ENCODE data around the gene FOXC2. TPM values are rescaled to one million over a fixed set of nuclear protein-coding genes. Genes with fewer than 3 reads are reported as not detected.

Gene FOXC2
- total RNA-seq, 2 experiments from 2014 or later, result not detected

DNA sequence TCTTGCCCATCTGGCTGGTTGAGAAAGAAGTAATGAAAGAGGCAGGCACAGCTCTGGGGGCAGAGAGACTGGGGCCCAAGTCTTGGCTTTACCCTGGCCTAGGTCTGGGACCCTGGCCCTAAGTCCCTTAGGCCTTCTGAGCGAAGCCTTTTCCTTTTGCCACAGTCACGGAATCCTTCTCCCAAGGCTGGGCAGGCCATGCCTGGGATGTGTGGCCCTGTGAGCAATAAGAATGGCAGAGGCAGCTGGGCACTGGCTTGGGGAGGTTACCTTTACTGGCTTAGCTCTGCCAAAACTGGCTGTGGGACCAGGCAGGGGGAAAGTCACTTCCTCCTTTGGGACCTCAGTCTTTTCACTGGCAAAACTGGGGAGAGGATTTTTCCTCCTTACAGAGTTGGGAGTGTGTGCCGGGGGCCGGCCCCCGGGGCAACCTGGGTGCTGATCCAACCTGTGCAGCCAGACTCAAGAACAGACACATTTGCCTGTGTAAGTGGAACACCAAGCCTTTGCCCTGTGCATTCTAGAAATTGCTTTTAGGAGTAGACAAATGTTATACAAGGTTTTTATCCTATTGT, 43.4 kb upstream of the FOXC2 start:
- TF ChIP-seq, protein P1, sequence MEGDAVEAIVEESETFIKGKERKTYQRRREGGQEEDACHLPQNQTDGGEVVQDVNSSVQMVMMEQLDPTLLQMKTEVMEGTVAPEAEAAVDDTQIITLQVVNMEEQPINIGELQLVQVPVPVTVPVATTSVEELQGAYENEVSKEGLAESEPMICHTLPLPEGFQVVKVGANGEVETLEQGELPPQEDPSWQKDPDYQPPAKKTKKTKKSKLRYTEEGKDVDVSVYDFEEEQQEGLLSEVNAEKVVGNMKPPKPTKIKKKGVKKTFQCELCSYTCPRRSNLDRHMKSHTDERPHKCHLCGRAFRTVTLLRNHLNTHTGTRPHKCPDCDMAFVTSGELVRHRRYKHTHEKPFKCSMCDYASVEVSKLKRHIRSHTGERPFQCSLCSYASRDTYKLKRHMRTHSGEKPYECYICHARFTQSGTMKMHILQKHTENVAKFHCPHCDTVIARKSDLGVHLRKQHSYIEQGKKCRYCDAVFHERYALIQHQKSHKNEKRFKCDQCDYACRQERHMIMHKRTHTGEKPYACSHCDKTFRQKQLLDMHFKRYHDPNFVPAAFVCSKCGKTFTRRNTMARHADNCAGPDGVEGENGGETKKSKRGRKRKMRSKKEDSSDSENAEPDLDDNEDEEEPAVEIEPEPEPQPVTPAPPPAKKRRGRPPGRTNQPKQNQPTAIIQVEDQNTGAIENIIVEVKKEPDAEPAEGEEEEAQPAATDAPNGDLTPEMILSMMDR (IDR thresholded peaks at IDR 0.05), result no peak
- Mint-ChIP-seq H3K9me3 (no peaks in the 10 kb centered on the region), H3K4me1 (ENCODE audit: low read depth) (no peaks in the 10 kb centered on the region), H3K27me3 (peaks cover 26% of the 10 kb centered on the region), H3K4me3 (no peak overlapping the region), H3K36me3 (ENCODE audit: low read depth) (no peaks in the 10 kb centered on the region), H3K27ac (no peak overlapping the region)
- POLR2A ChIA-PET, result no interaction called here
- no peak for ATAC-seq
- CTCF ChIA-PET, result no interaction called here
- no peak for DNase-seq
- intact Hi-C loops (cut with micrococcal nuclease), result no loop called here

DNA sequence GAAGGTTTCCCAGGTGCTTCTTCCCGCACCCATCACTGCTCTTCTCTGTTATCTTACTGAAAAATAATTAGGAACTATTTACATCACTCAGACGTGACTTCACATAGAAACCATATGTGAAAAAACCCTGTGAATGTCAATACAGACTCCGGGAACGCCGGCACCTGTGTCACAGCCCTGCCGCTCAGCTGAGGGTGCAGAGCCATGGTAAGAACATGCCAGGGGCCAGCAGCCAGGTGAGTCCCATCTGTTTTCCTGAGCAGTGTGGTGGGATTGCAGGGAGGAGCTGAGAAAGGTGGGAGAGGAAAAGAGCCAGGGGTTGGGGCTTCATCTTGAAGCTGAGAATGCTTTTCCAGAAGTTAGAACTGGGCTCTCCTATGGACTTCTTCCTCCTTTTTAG, 42.6 kb upstream of the FOXC2 start:
- Mint-ChIP-seq H3K4me3 (no peak overlapping the region), H3K27me3 (peaks cover 19% of the 10 kb centered on the region), H3K27ac (no peak overlapping the region), H3K4me1 (ENCODE audit: low read depth) (no peaks in the 10 kb centered on the region), H3K36me3 (ENCODE audit: low read depth) (peaks cover 2% of the 10 kb centered on the region), H3K9me3 (no peaks in the 10 kb centered on the region)
- ChIA-PET CTCF (no interaction called here), POLR2A (no interaction called here)
- TF ChIP-seq, protein P1 (IDR thresholded peaks at IDR 0.05), result no peak
- ATAC-seq, result no peak
- intact Hi-C loops (cut with micrococcal nuclease), result no loop called here
- DNase-seq, result no peak

DNA sequence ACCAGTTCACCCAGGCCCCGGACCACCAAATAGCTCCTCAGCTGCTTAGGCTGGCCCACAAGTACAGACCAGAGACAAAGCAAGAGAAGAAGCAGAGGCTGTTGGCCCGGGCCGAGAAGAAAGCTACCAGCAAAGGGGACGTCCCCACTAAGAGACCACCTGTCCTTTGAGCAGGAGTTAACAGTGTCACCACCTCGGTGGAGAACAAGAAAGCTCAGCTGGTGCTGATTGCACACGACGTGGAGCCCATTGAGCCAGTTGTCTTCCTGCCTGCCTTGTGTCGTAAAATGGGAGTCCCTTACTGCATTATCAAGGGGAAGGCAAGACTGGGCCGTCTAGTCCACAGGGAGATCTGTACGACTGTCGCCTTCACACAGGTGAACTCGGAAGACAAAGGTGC, 40.9 kb upstream of the FOXC2 start:
- ChIA-PET CTCF (no interaction called here), POLR2A (no interaction called here)
- intact Hi-C loops (cut with micrococcal nuclease), result no loop called here
- TF ChIP-seq, protein P1 (IDR thresholded peaks at IDR 0.05), result no peak
- ATAC-seq (no peak), DNase-seq (no peak)
- peaks cover 6% of the 10 kb centered on the region for H3K36me3 Mint-ChIP-seq (ENCODE audit: low read depth)
- H3K27me3 Mint-ChIP-seq, result peaks cover 9% of the 10 kb centered on the region
- H3K9me3 Mint-ChIP-seq, result no peaks in the 10 kb centered on the region
- H3K27ac Mint-ChIP-seq, result no peak overlapping the region
- H3K4me3 Mint-ChIP-seq, result no peak overlapping the region
- H3K4me1 Mint-ChIP-seq (ENCODE audit: low read depth), result no peaks in the 10 kb centered on the region

DNA sequence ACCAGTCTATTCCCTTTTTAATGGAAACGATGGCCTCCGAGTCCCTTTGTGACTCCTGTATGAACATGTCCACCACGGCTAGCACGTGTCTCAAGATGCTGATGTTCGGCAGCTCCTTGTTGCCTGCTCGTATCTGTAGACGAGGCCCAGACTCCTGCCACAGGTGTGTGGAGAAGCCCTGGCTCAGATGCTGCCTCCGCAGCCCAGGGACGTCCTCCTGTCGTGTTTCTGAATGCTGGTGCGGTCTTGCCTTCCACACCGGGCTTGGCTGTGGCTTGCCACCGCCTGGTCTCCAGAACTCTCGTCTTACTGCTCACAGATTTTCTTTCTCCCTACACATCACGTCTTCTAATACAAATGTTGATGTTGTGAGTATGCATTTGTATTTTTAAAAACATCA, 39.3 kb upstream of the FOXC2 start:
- ATAC-seq (no peak), DNase-seq (no peak)
- Mint-ChIP-seq H3K27me3 (no peaks in the 10 kb centered on the region), H3K36me3 (ENCODE audit: low read depth) (peaks cover 6% of the 10 kb centered on the region), H3K4me1 (ENCODE audit: low read depth) (no peaks in the 10 kb centered on the region), H3K27ac (no peak overlapping the region), H3K9me3 (no peaks in the 10 kb centered on the region), H3K4me3 (no peak overlapping the region)
- CTCF ChIA-PET, result no interaction called here
- intact Hi-C loops (cut with micrococcal nuclease), result no loop called here
- TF ChIP-seq, protein P1 (IDR thresholded peaks at IDR 0.05), result no peak
- POLR2A ChIA-PET, result no interaction called here

DNA sequence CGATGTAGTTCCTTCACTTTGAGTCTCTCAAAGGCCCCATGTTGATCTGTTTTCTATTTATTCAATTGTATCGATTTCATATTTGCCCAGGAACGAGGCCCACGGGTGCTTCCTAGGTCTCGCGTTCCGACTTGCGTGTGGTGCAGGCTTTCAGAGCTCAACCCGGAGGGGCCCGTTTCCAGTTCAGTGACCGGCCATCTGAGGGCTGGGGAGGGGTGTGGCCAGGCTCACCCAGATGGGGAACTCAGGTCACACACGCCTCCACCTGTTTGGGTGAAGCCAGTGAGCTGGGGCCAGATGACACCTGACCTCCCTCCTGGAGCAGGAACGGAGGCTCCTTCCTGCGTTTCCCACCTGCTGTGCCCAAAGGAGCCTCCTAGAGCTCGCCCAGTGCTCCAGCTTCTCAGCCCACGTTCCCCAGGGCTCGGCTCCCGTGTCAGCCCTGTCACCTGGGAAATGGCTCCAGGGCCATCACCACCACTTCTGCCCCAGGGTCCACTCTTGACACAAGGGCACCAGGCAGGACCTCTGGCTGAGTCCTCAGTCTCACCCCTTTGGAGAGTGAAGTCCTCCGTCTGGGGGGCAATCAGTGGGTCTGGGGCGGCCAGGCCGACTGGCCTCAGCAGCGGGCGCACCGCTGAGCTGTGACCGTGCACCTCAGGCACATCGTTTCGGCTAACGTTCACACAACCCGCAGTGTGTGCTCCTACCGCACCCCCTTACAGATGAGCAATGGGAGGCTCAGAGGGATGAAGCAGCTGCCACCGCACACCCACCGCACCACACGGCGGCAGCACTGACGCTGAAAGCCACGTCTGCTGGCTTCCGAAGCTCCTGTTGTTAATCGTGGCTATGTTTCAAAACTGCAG, 38.3 kb upstream of the FOXC2 start:
- no peaks in the 10 kb centered on the region for H3K9me3 Mint-ChIP-seq
- DNase-seq (no peak), ATAC-seq (no peak)
- ChIA-PET POLR2A (no interaction called here), CTCF (no interaction called here)
- H3K27ac Mint-ChIP-seq, result no peak overlapping the region
- intact Hi-C loops (cut with micrococcal nuclease), result no loop called here
- no peak overlapping the region for H3K4me3 Mint-ChIP-seq
- no peaks in the 10 kb centered on the region for H3K27me3 Mint-ChIP-seq
- peaks cover 6% of the 10 kb centered on the region for H3K36me3 Mint-ChIP-seq (ENCODE audit: low read depth)
- TF ChIP-seq, protein P1 (IDR thresholded peaks at IDR 0.05), result no peak
- H3K4me1 Mint-ChIP-seq (ENCODE audit: low read depth), result no peaks in the 10 kb centered on the region
